Nephron (organoid): ENCODE results near the gene INSYN2A.

Experiments used
- H3K27ac Mint-ChIP-seq, 3 experiments: 2 replicates each; pipeline ENCODE4 v1.8.0; 2020; ENCODE audit warnings: mixed read lengths in 3 of 3, mild to moderate bottlenecking in 2 of 3, moderate library complexity in 1 of 3
- H3K27me3 Mint-ChIP-seq: 2 replicates; pipeline ENCODE4 v1.8.0; 2021; ENCODE audit warnings: low read depth, mild to moderate bottlenecking, moderate library complexity, mixed read lengths
- H3K36me3 Mint-ChIP-seq: 2 replicates; pipeline ENCODE4 v1.8.0; 2020; ENCODE audit warnings: low read depth, mixed read lengths
- H3K4me1 Mint-ChIP-seq: 2 replicates; pipeline ENCODE4 v1.8.0; 2020; ENCODE audit warnings: mixed read lengths
- H3K4me3 Mint-ChIP-seq, 3 experiments: 2 replicates each; pipeline ENCODE4 v1.8.0; 2020; ENCODE audit warnings: mild to moderate bottlenecking in 3 of 3, mixed read lengths in 3 of 3, moderate library complexity in 2 of 3
- H3K9me3 Mint-ChIP-seq: 2 replicates; pipeline ENCODE4 v1.8.0; 2020; ENCODE audit warnings: mixed read lengths
- CTCF ChIP-seq, 3 experiments: fragments of 200-600 bp; sonication (generic); IDR thresholded peaks; one replicate each; pipeline ENCODE4 v1.5.0; 2021; ENCODE audit warnings: antibody characterized with exemption in 3 of 3; ENCODE audit not compliant: unreplicated experiment in 3 of 3

The INSYN2A gene

GRCh38 chr10:127157089-127157488 lies 39.3 kb downstream of the INSYN2A start:
- Mint-ChIP-seq H3K27me3 (no peaks in the 10 kb centered on the region), H3K4me3 (no peak overlapping the region), H3K36me3 (no peaks in the 10 kb centered on the region), H3K9me3 (no peaks in the 10 kb centered on the region), H3K4me1 (peaks cover 62% of the 10 kb centered on the region), H3K27ac (peak overlapping the region in 1 of 3 experiments; percentile 63)
- TF ChIP-seq CTCF (IDR thresholded peaks at IDR 0.05; ENCODE audit: unreplicated experiment in 3 of 3): no peak

DNA sequence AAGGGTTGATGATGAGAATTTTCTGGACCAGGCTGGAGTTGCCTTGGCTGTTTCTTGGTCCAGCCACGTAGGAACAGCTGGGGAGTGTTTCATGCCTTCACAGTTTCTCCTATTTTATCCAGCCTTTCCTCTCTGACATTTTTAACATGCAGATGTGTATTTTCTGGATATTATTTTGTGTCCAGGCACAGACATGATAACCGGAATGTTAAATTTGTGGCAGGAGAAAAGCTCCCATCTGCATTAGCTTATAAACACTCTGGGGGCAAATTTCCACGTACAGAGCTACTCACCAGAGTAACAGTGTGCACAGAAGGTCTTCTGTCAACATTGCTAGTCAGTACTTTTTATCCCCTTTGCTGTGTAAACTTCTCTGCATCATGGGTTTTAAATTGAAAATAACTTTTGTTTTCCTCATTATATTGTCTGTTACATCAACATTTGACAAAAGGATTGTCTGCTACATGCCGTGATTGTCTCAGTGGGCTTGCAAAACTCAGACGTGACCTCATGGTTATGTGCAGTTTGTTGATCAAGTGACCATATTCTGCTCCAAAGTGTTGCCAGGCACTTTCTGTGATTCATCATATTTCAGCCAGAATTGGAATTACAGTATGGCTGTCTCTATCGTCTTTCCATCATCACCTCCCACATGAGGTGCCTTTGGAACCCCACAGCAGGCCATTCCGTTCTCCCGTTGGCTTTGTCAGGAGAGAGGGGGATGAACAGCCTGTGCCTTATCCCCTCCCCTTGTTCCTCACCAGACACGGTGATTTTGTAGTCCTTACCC lies 41.4 kb downstream of the INSYN2A start:
- peaks cover 4% of the 10 kb centered on the region for H3K36me3 Mint-ChIP-seq
- no peak for TF ChIP-seq CTCF (IDR thresholded peaks at IDR 0.05; ENCODE audit: unreplicated experiment in 3 of 3)
- no peaks in the 10 kb centered on the region for H3K9me3 Mint-ChIP-seq
- no peak overlapping the region for H3K4me3 Mint-ChIP-seq
- no peaks in the 10 kb centered on the region for H3K27me3 Mint-ChIP-seq
- H3K27ac Mint-ChIP-seq: no peak overlapping the region
- peaks cover 49% of the 10 kb centered on the region for H3K4me1 Mint-ChIP-seq

- H3K27ac Mint-ChIP-seq: peak overlapping the region in 1 of 3 experiments; percentile 17
- H3K4me1 Mint-ChIP-seq: peaks cover 57% of the 10 kb centered on the region
- no peaks in the 10 kb centered on the region for H3K27me3 Mint-ChIP-seq
- no peak for TF ChIP-seq CTCF (IDR thresholded peaks at IDR 0.05; ENCODE audit: unreplicated experiment in 3 of 3)
- H3K4me3 Mint-ChIP-seq: no peak overlapping the region
- H3K9me3 Mint-ChIP-seq: no peaks in the 10 kb centered on the region
- peaks cover 5% of the 10 kb centered on the region for H3K36me3 Mint-ChIP-seq
Observed at GRCh38 chr10:127153181-127153580, 43.2 kb downstream of the INSYN2A start.

- Mint-ChIP-seq H3K4me1 (peaks cover 49% of the 10 kb centered on the region), H3K27ac (no peak overlapping the region), H3K36me3 (peaks cover 8% of the 10 kb centered on the region), H3K9me3 (no peaks in the 10 kb centered on the region), H3K4me3 (no peak overlapping the region), H3K27me3 (no peaks in the 10 kb centered on the region)
- no peak for TF ChIP-seq CTCF (IDR thresholded peaks at IDR 0.05; ENCODE audit: unreplicated experiment in 3 of 3)
Observed at GRCh38 chr10:127151981-127152699, 44.3 kb downstream of the INSYN2A start.

- TF ChIP-seq CTCF (IDR thresholded peaks at IDR 0.05; ENCODE audit: unreplicated experiment in 3 of 3): no peak
- peaks cover 44% of the 10 kb centered on the region for H3K4me1 Mint-ChIP-seq
- H3K27ac Mint-ChIP-seq: no peak overlapping the region
- H3K36me3 Mint-ChIP-seq: peaks cover 12% of the 10 kb centered on the region
- H3K4me3 Mint-ChIP-seq: no peak overlapping the region
- H3K27me3 Mint-ChIP-seq: no peaks in the 10 kb centered on the region
- no peaks in the 10 kb centered on the region for H3K9me3 Mint-ChIP-seq
Observed at GRCh38 chr10:127151541-127151940, 44.9 kb downstream of the INSYN2A start.
